T-helper 2 cell (primary cell): Measurements from ENCODE around the gene IFT88.
"Not testable (repeated sequence)": the region's sequence is repeated elsewhere in the genome, so short reads cannot be mapped to it uniquely, and the experiment has no call there.

Source experiments
- DNase-seq, 5 experiments: peaks; one replicate each; pipeline versions ENCODE4 v3.0.0 to v3.0.0-alpha.2; 2012 to 2022

The IFT88 gene

GRCh38 chr13:20633802-20634201, 66.8 kb downstream of the IFT88 start:
- no peak for DNase-seq

- no peak for DNase-seq
These were observed 69.1 kb downstream of the IFT88 start for GRCh38 chr13:20636079-20636478.

- DNase-seq = no peak
These were observed 70.9 kb downstream of the IFT88 start for GRCh38 chr13:20637811-20638210.

- no peak for DNase-seq
These were observed 80.8 kb downstream of the IFT88 start for GRCh38 chr13:20647758-20648157.

GRCh38 chr13:20652946-20653345, 86.0 kb downstream of the IFT88 start:
- no peak for DNase-seq

GRCh38 chr13:20654156-20654555, 87.2 kb downstream of the IFT88 start:
- no peak for DNase-seq

- DNase-seq = no peak
These were observed 91.6 kb downstream of the IFT88 start for GRCh38 chr13:20658451-20659040.

- DNase-seq = no peak
These were observed 97.4 kb downstream of the IFT88 start for GRCh38 chr13:20664351-20664750.

GRCh38 chr13:20666948-20667347, 100.0 kb downstream of the IFT88 start:
- DNase-seq = no peak

- DNase-seq = no peak
These were observed 101.0 kb downstream of the IFT88 start for GRCh38 chr13:20667857-20668437.

- DNase-seq = peak in 2 of 5 experiments; percentile 8 to 25
These were observed 102.2 kb downstream of the IFT88 start for GRCh38 chr13:20669162-20669561.

- DNase-seq = no peak
These were observed 104.8 kb downstream of the IFT88 start for GRCh38 chr13:20671789-20672188.

GRCh38 chr13:20672772-20673171, 105.8 kb downstream of the IFT88 start:
- no peak for DNase-seq

GRCh38 chr13:20673715-20674114, 106.8 kb downstream of the IFT88 start:
- no peak for DNase-seq

GRCh38 chr13:20676213-20676612, 109.3 kb downstream of the IFT88 start:
- DNase-seq = no peak

GRCh38 chr13:20678606-20679005, 111.6 kb downstream of the IFT88 start:
- not testable (repeated sequence) for DNase-seq

GRCh38 chr13:20679879-20680278, 112.9 kb downstream of the IFT88 start:
- no peak for DNase-seq

- DNase-seq = no peak
These were observed 113.6 kb downstream of the IFT88 start for GRCh38 chr13:20680416-20681080.

- not testable (repeated sequence) for DNase-seq
These were observed 114.5 kb downstream of the IFT88 start for GRCh38 chr13:20681481-20681880.

GRCh38 chr13:20682061-20682460, 115.1 kb downstream of the IFT88 start:
- no peak for DNase-seq

GRCh38 chr13:20684041-20684440, 117.1 kb downstream of the IFT88 start:
- DNase-seq = no peak

GRCh38 chr13:20684546-20684945, 117.6 kb downstream of the IFT88 start:
- no peak for DNase-seq

- DNase-seq = no peak
These were observed 118.1 kb downstream of the IFT88 start for GRCh38 chr13:20685092-20685491.

GRCh38 chr13:20686167-20686566, 119.2 kb downstream of the IFT88 start:
- DNase-seq = no peak
